ENCODE results near the gene EEF1AKMT1.
"Not testable (repeated sequence)": the region's sequence is repeated elsewhere in the genome, so short reads cannot be mapped to it uniquely, and the experiment has no call there.

Gene EEF1AKMT1

GRCh38 chr13:20776751-20777150, 3.0 kb upstream of the EEF1AKMT1 start:
- no peak for DNase-seq

GRCh38 chr13:20775961-20776360, 2.2 kb upstream of the EEF1AKMT1 start:
- DNase-seq = no peak

GRCh38 chr13:20774746-20775145, 985 bp upstream of the EEF1AKMT1 start:
- DNase-seq = no peak

DNA sequence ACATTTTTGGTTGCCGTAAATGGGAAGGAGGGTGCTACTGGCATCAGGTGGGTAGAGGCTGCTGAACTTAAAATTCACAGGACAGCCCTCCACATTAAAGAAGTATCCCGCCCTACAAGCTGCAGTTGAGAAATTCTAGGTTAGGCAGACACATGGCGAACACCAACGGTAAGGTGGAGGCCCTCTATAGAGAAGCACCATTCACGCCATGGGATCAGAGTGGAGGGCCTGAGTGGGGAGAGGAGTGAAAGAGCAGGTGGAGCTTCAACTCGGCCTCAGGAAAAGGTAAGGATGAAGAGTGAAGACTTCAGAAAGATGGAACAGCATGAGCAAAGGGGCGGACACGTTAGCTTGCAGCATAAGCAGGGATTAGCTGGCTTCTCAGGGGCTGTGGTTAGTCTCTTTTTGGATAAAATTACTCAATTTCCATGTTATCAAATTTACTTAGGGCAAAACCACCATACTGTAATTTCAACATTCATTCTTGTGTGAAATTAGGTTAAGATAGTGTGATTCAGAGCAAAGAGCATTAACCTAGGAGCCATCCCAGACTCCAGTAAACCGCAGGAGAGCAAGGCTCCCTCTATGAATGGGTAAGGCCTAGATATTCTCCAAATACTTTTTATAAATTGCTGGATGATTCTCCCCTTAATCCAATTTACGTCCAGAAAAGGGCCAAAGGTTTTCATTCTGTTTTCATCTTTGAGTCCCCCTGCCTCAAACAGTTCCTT, 1.2 kb downstream of the EEF1AKMT1 start:
- no peak for DNase-seq

GRCh38 chr13:20769834-20770233, 3.9 kb downstream of the EEF1AKMT1 start:
- no peak for DNase-seq

GRCh38 chr13:20769091-20769490, 4.7 kb downstream of the EEF1AKMT1 start:
- no peak for DNase-seq

- DNase-seq = no peak
Measured at GRCh38 chr13:20767309-20767943, 6.3 kb downstream of the EEF1AKMT1 start.

GRCh38 chr13:20760872-20761271, 12.9 kb downstream of the EEF1AKMT1 start:
- no peak for DNase-seq

- no peak for DNase-seq
Measured at GRCh38 chr13:20754009-20754408, 19.8 kb downstream of the EEF1AKMT1 start.

DNA sequence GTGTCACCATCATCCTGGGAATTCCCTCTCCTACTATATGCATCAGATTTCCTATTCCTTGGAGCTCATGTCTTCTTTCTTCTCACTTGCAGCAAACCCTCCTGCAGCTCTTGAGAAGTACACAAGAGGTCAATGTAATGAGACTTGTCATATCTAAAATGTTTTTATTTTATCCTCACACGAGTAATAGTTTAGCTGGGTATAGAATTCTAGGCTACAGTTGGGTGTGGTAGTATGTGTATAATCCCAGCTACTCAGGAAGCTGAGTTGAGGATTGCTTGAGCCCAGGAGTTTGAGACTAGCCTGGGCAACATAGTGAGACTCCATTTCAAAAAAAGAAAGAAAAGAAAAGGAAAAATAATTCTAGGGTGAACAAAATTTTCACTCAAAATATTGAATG, 24.4 kb downstream of the EEF1AKMT1 start:
- DNase-seq = no peak

- DNase-seq = not testable (repeated sequence)
Measured at GRCh38 chr13:20743830-20744404, 29.8 kb downstream of the EEF1AKMT1 start.

DNA sequence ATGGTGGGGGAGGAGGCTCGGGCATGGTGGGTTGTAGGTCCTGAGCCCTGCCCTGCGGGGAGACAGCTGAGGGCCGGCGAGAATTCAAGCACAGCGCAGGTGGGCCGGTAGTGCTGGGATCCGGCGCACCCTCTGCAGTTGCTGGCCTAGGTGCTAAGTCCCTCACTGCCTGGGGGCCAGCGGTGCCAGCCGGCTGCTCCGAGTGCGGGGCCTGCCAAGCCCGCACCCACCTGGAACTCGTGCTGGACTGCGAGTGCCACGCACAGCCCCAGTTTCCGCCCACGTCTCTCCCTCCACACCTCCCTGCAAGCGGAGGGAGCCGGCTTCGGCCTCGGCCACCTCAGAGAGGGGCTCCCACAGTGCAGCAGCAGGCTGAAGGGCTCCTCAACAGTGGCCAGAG, 33.7 kb downstream of the EEF1AKMT1 start:
- no peak for DNase-seq

- no peak for DNase-seq
Measured at GRCh38 chr13:20738616-20739015, 35.1 kb downstream of the EEF1AKMT1 start.

- no peak for DNase-seq
Measured at GRCh38 chr13:20729633-20730585, 43.9 kb downstream of the EEF1AKMT1 start.

- DNase-seq = no peak
Measured at GRCh38 chr13:20728579-20729311, 45.0 kb downstream of the EEF1AKMT1 start.

- no peak for DNase-seq
Measured at GRCh38 chr13:20727856-20728255, 45.9 kb downstream of the EEF1AKMT1 start.

- no peak for DNase-seq
Measured at GRCh38 chr13:20721454-20722357, 52.1 kb downstream of the EEF1AKMT1 start.

DNA sequence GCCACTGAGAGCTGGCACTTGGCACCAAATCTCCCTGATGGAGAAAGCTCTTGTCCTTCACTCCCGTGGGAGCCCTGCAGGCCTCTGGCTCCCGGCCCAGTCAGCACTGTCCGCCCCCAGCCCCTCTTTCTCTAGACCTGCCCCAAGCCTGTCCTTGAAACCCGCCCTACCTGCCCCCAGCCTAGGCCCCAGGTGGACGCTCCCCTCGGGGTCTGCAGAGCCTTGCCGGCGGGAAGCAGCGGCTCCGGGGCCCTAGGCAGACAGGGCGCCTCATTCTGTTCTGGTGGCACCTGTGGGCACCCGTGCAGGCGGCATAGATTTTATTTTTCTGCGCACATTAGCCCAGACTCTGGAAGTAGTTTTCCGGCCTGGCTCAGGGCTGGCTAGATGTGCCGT, 52.7 kb downstream of the EEF1AKMT1 start:
- no peak for DNase-seq

GRCh38 chr13:20720499-20720898, 53.3 kb downstream of the EEF1AKMT1 start:
- DNase-seq = no peak

DNA sequence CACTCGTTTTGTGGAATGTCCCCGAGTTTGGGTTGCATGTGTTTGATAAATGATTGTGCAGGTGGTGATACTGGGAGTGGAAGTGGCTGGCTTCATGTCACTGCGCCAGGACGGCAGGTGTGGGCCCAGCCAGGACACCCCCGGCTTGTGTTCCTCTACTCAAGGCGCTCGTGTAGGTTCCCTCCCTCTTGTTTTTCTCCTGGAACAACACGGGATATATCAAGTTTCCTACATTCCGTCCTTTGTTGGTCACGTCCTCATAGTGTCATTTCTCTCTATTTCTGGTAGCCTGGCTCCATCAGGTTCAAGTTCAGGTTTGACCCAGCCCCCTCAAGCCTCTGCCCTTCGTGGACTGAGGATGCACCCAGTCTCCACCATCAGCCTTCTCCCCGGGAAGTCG, 54.0 kb downstream of the EEF1AKMT1 start:
- no peak for DNase-seq

DNA sequence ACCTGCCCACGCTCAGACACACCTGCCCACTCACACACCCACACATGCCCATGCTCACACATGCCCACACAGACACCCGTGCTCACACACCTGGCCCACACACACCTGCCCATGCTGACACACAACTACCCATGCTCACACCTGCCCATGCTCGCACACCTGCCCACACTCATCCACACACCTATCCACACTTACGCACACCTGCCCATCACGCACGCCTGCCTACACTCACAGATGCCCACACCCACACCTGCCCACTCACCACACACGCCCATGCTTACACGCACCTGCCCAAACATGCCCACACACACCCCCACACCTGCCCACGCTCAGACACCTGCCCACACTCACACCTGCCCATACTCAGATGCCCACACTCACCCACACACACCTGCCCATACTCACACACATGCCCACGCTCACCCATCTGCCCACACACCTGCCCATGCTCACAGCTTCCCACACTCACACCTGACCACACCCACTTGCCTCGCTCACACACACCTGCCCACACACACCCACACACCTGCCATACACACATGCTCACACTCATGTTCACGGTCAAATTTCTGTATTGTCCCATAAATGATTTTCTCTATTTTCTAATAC, 54.7 kb downstream of the EEF1AKMT1 start:
- DNase-seq = no peak

All from suppressor macrophage treated with lipopolysaccharide for 4 hours (primary cell).